DOHH2 (cell line): ENCODE results near the gene LAMTOR1.

Experiments used
- H3F3A ChIP-seq: fragments of 200-600 bp; sonication (generic), shearing (Covaris generic); 2 replicates; pipeline ENCODE4 v1.6.0; 2016; ENCODE audit warnings: antibody characterized with exemption, mild to moderate bottlenecking; ENCODE audit not compliant: control insufficient read depth, insufficient read depth
- H3K27ac ChIP-seq: fragments of 200-600 bp; sonication (generic); 2 replicates; pipeline ENCODE4 v1.5.1; 2014; ENCODE audit warnings: low read depth, mild to moderate bottlenecking, low read length, moderate library complexity
- H3K27me3 ChIP-seq: fragments of 200-600 bp; sonication (generic); 2 replicates; pipeline ENCODE4 v1.6.1; 2014; ENCODE audit warnings: mild to moderate bottlenecking, low read length, mixed read lengths; ENCODE audit not compliant: control insufficient read depth
- H3K36me3 ChIP-seq: fragments of 200-600 bp; sonication (generic); 2 replicates; pipeline ENCODE4 v1.6.1; 2014; ENCODE audit warnings: mild to moderate bottlenecking, low read length, moderate library complexity, mixed read lengths; ENCODE audit not compliant: control insufficient read depth
- H3K4me1 ChIP-seq: fragments of 200-600 bp; sonication (generic); 2 replicates; pipeline ENCODE4 v1.6.1; 2014; ENCODE audit warnings: mild to moderate bottlenecking, low read length, mixed read lengths; ENCODE audit not compliant: control insufficient read depth
- H3K4me2 ChIP-seq: fragments of 200-600 bp; sonication (generic); 2 replicates; pipeline ENCODE4 v1.6.0; 2014; ENCODE audit warnings: mild to moderate bottlenecking, low read length, moderate library complexity
- H3K4me3 ChIP-seq: fragments of 200-600 bp; sonication (generic); 2 replicates; pipeline ENCODE4 v1.5.1; 2014; ENCODE audit warnings: mild to moderate bottlenecking, low read length, mixed read lengths
- H3K79me2 ChIP-seq: fragments of 200-600 bp; sonication (generic); 2 replicates; pipeline ENCODE4 v1.6.1; 2014; ENCODE audit warnings: mild to moderate bottlenecking, low read length, mixed read lengths; ENCODE audit not compliant: control insufficient read depth
- H3K9me2 ChIP-seq: fragments of 200-600 bp; sonication (generic); replicated peaks from 2 replicates; pipeline ENCODE4 v1.6.1; 2014; ENCODE audit warnings: mild to moderate bottlenecking, low read length, mixed read lengths; ENCODE audit not compliant: control insufficient read depth
- H3K9me3 ChIP-seq: fragments of 200-600 bp; sonication (generic); 2 replicates; pipeline ENCODE4 v1.6.1; 2014; ENCODE audit warnings: antibody characterized with exemption, low read length, mixed read lengths; ENCODE audit not compliant: control insufficient read depth, insufficient read depth
- H4K20me1 ChIP-seq: fragments of 200-600 bp; sonication (generic); 2 replicates; pipeline ENCODE4 v1.6.0; 2014; ENCODE audit warnings: low read depth, mild to moderate bottlenecking, antibody characterized with exemption, low read length, moderate library complexity; ENCODE audit not compliant: control insufficient read depth, insufficient read depth
- CTCF ChIP-seq: fragments of 200-600 bp; sonication (generic); IDR thresholded peaks from one replicate; pipeline ENCODE4 v1.5.1; 2014; ENCODE audit warnings: antibody characterized with exemption, mild to moderate bottlenecking, low read depth, low read length; ENCODE audit not compliant: poor library complexity, severe bottlenecking
- EZH2phosphoT487 ChIP-seq: fragments of 200-600 bp; sonication (generic); IDR thresholded peaks from 2 replicates; pipeline ENCODE4 v1.6.1; 2017; ENCODE audit warnings: borderline replicate concordance, mild to moderate bottlenecking, antibody characterized with exemption, low read length, moderate library complexity, mixed read lengths

The LAMTOR1 gene

GRCh38 chr11:72112978-72113808, 10.1 kb upstream of the LAMTOR1 start:
- H3K27me3 ChIP-seq = no peaks in the 10 kb centered on the region
- peak overlapping the region; percentile 75 for H3K4me3 ChIP-seq
- H3K27ac ChIP-seq = peak overlapping the region; percentile 87
- H3K9me3 ChIP-seq = no peaks in the 10 kb centered on the region
- H3K79me2 ChIP-seq = peaks cover 8% of the 10 kb centered on the region
- H4K20me1 ChIP-seq = no peaks in the 10 kb centered on the region
- no peak for TF ChIP-seq CTCF
- TF ChIP-seq EZH2phosphoT487 = no peak
- peak overlapping the region; percentile 93 for H3K4me2 ChIP-seq
- H3K36me3 ChIP-seq = peaks cover 13% of the 10 kb centered on the region
- H3K4me1 ChIP-seq = peaks cover 19% of the 10 kb centered on the region
- H3F3A ChIP-seq = no peaks in the 10 kb centered on the region
- 0 out of 2 replicates have a peak, but pooled peaks cover 3% of the 10 kb centered on the region for H3K9me2 ChIP-seq

- no peaks in the 10 kb centered on the region for H3F3A ChIP-seq
- peak within 1 kb of the TSS; percentile 87 for H3K27ac ChIP-seq
- peak within 1 kb of the TSS; percentile 93 for H3K4me2 ChIP-seq
- H3K9me2 ChIP-seq = 0 out of 2 replicates have a peak, but pooled peaks cover 3% of the 10 kb centered on the region
- peaks cover 13% of the 10 kb centered on the region for H3K36me3 ChIP-seq
- H4K20me1 ChIP-seq = no peaks in the 10 kb centered on the region
- H3K9me3 ChIP-seq = no peaks in the 10 kb centered on the region
- H3K27me3 ChIP-seq = no peaks in the 10 kb centered on the region
- peak within 1 kb of the TSS; percentile 75 for H3K4me3 ChIP-seq
- H3K79me2 ChIP-seq = peaks cover 8% of the 10 kb centered on the region
- TF ChIP-seq CTCF (no peak), EZH2phosphoT487 (no peak)
- H3K4me1 ChIP-seq = peaks cover 19% of the 10 kb centered on the region
Measured at GRCh38 chr11:72112143-72112977, 9.3 kb upstream of the LAMTOR1 start, which contains the start of gene ANAPC15. TSS of gene ANAPC15 (minus strand) at chr11:72112695. CDS start at chr11:72111276, 1,419 bp downstream.

GRCh38 chr11:72111300-72112142, 8.4 kb upstream of the LAMTOR1 start:
- Histone ChIP-seq H3K27me3 (no peaks in the 10 kb centered on the region), H3K4me1 (peaks cover 19% of the 10 kb centered on the region), H3K79me2 (peaks cover 8% of the 10 kb centered on the region), H3F3A (0 out of 2 replicates have a peak, but pooled peaks cover 2% of the 10 kb centered on the region), H3K9me3 (no peaks in the 10 kb centered on the region), H3K27ac (peak overlapping the region; percentile 87), H3K36me3 (peaks cover 13% of the 10 kb centered on the region), H3K4me2 (peak overlapping the region; percentile 93), H4K20me1 (no peaks in the 10 kb centered on the region), H3K4me3 (peak overlapping the region; percentile 75), H3K9me2 (0 out of 2 replicates have a peak, but pooled peaks cover 3% of the 10 kb centered on the region)
- no peak for TF ChIP-seq CTCF
- no peak for TF ChIP-seq EZH2phosphoT487
